Fibroblast of the conjunctiva (primary cell): Measurements from ENCODE around the gene CNOT4.
A peak's percentile ranks its signal among the peaks of the same experiment; 100 is the strongest.

Experiments
- DNase-seq: peaks from one replicate; pipeline ENCODE4 v3.0.0-alpha.2; 2010; ENCODE audit warnings: low read depth

The CNOT4 gene

DNA sequence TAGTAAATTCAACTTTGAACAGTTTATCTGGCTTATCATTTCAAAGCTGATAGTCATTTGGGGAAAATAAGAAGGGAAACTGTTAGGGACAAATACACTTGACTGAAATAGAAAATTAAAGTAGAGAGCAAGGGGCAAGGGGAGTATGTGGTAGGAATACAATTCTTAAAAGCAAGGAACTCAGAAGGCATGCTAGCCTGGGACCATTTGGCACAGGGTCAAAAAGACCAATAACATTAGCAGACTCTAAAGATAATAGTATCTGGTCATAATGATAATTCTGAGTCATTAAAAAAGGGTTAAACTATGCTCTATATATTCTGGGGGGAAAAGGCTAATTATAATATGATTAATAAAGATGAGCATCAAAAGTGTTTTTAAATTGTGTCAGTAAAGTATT, 112.2 kb downstream of the CNOT4 start:
- DNase-seq = no peak

DNA sequence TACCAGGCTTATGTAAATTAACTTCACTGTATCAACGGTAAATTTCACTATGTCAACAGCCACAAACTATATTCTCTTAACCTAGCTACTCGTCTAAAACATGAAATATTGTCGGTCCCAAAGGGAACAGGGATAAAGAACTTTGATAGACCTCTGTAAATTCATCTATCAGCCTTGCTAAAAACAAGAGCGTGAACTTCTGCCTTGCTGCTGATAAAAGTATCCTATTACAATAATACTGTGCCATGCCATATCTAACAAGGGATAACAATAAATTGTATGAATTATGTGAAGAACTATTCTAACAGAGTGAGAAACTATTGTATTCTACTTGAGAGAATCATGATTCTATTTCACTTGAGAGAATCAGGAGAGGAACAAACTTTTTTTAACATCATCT, 117.2 kb downstream of the CNOT4 start:
- DNase-seq = no peak

DNA sequence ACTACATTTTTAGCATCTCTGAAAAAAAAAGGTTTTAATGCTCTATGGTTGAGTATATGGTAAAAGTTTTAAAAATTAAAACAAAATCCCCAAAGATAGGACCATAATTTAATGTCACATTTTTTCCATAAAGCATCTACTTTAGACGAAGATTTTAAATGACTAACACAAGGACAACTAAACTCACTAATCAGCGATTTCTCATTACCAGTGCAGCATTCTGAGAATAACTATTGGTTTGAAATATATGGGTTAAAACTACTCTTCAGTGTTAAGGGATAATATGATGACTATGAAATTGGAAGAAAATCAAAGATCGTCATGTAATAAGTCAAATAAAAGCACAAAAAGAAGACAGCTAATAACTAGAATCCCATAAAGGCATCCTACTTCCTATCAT, 118.4 kb downstream of the CNOT4 start:
- DNase-seq = no peak

DNA sequence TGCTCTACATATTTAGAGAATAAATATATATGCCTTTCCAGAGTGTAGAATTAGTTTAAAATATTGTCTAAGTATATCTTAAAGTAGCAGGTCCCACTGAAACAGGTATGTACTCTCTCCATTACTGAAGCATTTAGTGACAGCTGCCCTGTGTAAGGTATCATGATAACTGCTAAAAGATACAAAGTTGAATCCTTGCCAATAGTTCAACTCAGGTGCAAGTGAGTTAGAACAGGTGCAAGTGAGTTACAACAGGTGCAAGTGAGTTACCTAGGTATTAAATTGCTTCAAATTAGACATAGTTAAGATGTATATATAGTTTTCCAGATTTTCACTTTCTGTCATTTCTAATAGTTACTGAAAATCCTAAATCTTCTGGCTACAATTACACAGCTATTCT, 119.1 kb downstream of the CNOT4 start:
- no peak for DNase-seq

DNA sequence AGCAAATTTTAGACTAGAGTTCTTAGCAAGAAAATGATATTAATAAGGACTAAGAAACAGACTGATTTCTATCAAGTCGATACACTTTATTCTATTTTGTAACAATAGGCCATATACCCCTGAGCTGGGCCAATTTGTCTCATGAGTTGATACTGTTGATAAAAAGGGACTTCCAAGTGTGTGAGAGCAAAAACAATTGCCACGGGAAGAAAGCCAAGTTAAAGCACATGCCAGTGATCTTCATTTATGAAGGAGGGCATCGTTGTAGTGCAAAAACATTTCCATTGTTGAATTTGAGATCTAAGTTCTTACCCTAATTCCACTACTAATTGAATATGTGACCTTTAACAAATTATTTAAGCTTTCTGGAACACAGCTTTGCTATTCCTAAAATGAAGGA, 119.9 kb downstream of the CNOT4 start:
- no peak for DNase-seq

DNA sequence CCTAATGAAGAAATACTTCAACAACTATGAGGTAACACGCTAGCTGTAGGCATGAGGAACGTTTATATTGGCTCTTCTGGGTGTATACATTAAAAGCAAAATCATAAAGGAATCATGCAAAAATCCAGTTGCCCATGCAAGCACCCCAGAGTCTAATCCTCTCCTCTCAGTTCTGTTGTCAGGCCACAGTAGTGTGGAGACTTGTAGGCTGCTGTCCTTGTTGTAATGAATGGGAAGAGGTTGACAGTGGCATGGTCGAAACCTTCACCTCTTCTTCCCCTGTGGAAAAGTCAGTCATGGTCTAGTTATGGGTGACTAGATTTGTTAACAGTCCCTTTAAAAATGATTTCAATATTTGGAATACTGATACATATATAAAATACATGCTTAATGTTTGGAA, 121.3 kb downstream of the CNOT4 start:
- DNase-seq = no peak

DNA sequence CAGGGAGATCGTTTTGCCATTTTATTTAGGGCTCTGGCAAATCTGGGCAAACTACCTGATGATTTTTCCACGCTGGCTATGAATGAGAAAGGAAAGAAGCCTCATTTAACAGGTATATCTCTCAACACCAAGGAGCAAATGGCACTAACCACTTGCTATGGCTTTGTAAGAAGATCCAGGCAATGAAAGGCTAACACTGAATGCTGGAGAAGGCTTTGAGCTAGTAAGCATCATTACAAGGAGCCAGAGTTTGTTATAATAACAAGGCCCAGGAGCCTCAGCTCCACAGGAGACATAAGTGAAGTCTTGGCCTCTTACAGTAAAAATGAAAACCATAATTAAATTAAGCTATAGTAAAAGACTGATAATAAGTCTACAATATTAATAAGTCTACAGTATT, 123.1 kb downstream of the CNOT4 start:
- no peak for DNase-seq

DNA sequence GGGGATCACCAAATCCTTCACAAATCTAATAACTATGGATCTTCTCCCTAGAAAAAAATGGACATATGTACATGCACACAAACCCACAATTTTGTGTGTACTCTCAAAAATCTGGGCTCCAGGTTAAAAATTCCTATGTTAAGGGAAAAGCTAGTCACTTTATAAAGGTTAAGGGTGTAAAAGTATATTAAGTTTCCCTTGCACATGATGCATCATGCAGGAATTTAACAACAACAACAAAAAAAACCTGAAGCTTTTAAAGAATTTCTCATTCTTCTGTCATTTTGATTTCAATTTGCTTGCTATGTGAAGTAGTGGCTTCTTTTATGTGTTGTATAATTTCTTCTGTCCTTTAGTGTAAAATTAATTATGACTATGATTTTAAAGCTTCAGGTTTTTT, 123.7 kb downstream of the CNOT4 start:
- DNase-seq = no peak

DNA sequence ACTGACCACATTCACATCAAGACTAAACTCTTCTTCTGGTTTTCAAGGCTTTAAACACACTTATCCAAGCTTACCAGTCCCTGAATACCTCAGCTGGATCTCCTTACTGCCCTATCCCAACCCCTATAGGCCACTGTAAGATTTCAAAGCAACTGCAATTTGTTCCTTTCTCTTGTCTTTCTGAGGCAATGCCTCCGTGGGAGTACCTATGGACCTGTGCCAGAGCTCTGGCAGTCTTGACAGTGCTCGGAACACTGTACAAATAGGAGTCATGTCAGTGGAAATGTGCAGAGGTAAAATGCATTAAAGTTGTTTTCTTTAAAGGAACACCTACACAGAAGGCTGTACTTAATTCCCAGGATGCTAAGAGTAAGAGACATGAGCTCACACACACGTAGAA, 124.7 kb downstream of the CNOT4 start:
- DNase-seq = peak; percentile 27

DNA sequence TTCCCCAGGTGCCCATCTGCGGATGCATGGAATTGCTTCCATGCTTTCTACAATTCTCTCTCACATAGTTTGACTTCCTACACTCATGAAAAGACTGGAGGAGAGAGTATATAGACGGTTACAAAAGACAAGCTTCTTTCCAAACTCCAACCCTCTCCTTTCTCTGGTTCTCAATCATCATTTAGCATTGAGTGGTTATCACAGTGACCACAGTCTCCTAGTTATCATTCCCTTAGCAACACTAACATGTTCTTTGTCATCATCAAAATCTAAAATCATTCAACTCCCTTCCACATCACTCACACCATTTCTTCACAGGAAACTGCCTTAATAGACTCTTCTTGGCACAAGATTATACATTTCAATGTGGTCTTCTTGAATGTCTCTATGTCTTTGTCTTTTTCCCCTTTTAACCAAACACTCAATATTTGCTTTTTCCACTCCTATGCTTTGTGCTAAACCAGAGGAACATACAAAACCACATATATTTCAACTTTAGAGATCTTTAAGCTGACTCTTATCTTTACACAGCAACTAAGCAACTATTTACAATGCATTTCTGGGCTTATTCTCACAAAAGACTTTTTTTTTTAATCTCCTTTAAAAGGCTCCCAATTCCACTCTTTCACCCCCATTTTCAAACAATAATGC, 126.3 kb downstream of the CNOT4 start:
- no peak for DNase-seq

DNA sequence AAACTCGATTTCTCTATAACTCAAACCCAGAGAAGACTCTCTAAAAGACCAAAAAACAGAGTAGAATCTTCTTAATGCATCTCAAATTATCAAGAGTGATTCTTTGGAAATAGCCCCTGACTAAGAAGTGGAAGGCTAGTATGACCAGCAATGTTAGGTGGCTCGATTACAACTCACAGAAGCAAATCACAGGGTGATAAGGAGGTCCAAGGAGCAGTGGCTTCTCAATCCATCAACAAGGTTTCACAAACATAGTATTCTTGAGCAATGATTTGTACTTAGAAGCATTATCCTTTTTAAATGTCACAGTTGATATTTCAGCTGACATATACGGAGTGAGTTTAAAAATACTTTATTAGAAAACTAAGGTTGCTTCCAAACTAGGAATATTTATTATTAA, 127.7 kb downstream of the CNOT4 start:
- no peak for DNase-seq

DNA sequence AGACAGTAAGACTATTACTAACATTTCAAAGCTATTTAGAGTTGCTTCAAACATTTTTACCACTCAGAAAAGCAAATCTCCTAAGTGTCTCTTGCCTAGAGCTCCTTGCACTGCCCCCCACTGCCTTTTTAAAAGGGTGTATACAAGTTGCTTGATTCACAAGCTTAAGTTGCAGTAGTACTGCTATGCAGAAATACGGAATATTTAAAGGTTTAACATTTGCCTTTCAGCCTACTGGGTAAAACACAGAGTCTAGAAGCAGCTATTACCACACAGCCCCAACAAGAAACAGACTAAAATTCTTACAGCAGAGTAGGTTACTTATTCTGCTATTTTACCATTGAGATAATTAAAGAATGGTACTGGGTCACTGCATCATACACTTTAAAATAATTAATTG, 128.5 kb downstream of the CNOT4 start:
- DNase-seq = no peak

DNA sequence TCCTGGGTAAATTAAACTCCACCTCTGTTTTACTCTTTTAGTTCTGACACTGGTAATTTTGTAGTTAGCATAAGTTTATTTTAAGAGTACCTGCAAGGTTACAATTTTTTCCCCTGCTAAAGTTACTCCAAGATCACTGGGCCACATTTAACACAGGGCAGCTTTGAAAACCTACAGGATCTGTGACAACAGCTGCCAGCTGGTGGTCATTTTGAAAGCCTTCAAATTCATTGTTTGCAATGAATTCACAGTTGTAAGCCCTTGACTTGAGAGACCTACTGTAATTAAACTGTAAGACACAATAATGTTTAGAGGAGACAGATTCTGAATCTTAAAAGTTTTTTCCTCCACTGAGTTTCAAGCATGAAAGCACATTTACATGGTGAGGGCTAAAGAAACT, 129.6 kb downstream of the CNOT4 start:
- no peak for DNase-seq

DNA sequence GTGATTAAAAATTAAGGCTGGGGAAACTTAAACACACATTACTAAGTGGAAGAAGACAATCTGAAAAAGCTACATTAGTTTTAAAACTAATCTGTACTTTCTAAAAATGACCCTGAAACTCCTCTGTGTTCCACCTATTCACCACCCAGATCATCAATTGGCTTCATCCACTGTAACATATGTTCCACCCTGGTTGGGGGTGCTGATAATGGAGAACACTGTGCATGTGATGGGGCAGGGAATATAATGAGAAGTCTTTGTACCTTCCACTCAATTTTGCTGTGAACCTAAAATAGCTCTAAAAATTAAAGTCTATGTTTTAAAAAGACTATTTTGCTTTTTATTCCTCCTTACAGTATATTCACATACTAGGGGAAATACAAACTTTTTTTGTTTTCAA, 132.7 kb downstream of the CNOT4 start:
- DNase-seq = no peak

DNA sequence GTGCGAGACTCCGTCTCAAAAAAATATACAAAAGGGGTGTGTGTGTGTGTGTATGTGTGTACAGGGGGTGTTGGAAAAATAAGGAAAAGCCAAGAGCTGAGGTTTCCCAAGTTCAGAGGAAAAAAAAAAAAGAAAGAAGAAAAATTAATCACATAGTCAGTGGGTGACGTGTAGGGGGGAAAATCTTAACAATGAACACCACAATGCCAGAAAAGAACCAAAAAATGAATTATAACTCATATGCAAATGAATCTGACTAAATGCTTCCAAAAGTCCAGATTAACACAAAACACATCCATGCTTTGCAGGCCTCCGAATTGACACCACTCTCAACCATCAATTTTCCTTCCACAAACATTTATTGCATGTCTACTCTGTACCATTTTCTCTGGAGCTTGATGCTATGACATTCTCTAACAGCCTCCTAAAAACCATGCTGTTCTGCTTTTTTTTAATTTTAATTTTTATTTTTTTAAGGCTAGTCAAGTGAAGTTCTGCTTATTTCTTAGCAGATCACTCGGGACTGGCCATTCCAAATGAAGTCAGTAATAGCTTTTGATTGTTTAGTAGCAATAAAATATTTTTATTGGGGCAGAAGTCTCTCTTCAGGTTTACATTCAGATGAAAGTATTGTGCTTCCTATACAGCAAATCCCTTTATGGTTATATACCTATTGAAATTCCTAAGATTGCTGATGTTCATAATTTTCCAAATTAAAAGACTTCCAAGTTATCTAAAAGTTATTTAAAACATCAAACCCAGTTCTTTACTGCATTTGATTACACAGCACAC, 133.8 kb downstream of the CNOT4 start:
- no peak for DNase-seq

DNA sequence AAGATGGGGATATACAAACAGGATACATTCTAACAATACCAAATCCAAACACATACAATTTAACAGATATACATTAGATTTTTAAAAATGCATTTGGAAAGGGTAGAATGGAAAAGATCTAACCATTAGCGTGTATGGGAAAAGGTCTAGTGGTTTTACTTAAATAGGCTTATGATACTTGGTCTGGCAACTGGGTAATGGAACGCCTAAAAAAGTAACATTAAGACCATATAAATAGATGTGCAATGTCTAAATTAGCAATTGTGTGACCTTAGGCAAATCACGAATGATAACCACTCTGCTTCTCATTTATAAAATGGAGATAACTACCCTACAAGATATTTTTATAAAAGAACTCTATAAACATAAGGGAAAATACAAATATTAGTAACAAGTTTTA, 135.2 kb downstream of the CNOT4 start:
- DNase-seq = no peak

DNA sequence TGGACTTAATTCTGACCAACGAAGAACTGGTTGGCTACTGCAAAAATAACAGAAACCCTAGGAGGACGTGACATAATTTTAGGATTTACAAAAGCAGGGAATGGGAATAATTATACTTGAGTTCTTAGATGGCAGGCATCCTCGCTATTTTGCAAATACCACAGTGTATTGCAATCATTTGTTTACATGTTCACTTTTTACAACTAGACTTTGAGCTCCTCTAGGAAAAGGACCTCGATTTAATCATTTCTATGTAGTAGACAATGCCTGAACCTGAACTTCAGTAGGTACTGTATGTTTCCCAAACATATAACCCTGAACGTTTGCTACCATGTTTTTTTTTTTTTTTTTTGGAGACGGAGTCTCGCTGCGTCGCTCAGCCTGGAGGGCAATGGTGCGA, 137.7 kb downstream of the CNOT4 start:
- DNase-seq = no peak

DNA sequence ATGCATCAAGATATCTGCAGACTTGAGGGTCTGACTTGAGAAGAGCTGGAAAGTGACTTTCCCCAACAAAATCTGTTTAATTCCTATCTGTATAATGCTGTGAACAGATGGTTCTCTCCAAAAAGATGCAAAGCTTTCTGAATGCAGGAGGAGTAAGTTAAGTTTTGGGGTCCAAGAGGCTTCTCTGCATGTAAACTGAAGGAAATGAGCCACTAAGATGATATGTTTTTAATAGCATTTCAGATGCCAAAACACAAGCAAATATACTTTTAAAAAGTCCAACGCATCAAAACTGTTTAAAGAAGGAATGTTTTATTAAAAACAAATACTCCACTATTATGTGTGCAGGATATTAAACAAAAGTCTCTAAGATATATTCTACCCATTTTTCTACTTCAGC, 139.2 kb downstream of the CNOT4 start:
- DNase-seq = no peak

DNA sequence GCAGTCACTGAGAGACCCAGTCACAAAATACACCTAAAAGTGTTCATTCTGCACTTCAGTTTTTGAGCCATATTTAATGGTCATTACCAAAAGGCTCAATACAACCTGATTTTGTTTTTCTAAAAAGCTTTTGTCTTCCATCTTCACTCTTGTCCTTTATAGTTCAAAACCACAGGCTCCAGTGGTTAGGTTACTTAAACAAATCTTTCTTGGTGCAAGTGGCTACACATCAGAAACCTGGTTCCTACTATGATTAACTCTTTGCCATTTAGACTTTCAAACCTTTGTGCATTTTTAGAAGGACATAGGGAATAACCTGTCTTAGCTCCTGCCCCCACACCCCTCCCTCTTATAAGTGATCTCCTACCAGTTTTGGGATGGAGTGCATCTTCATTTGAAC, 140.5 kb downstream of the CNOT4 start:
- DNase-seq = no peak

DNA sequence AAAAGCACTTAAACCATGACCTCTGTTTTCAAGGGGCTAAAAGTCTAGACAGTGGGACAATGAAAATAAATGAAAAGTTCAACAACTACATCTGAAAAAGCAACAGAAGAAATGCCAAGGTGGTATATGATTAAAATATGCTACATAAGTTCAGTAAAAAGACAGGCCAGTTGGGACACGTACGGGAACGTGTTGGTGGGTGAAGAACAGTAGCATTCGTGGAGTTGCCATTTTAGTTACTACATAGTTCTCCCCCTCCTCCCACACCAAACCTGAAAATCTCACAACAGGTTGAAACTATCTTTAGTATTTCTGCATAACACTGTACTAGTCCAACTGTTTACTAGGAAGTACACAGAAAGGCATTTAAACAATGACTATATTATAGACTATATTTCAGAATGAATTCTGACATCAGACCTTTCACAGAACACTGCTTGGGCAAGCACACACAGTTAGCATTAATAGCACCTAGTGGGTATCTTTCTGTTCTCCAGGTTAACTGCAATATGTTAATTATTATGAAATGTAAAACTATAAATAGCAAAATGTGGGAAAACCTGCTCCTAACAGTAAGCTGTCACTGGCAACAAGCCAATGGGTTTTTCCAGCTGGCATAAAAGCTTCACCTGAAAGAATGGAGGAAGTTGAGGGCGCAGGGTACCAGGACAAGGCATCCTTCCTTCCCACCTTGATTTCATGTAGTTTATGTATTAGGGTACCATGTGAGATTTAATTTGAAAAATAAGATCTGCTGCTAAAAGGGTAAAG, 141.3 kb downstream of the CNOT4 start:
- no peak for DNase-seq

DNA sequence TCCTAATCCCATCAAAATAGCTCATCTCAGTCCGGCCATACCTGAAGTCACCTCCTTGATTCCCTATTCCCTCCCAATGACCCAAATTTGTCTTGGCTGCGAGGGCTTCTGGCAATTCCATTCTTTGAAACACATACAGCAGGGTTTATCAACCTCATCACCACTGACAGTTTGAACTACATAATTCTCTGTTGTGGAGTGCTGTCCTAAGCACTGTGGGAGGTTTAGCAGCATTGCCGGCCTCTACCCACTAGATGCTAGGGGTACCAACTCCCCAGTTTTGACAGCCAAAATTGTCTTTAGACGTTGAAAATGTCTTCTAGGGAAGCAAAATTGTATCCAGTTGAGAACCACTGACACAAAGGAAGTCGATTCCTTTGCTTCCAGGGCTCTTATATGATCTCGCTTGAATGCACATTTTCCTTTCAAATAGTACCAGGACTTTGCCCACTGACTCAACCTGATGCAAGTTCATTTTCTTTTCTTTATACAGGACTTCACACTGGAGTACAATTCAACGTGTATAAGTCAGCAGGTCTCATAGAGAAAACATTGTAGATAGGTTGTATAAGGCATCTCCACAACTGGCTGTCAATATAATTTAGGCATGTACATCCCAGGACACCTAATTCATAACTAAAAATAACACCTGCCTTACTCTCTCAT, 142.9 kb downstream of the CNOT4 start:
- no peak for DNase-seq

DNA sequence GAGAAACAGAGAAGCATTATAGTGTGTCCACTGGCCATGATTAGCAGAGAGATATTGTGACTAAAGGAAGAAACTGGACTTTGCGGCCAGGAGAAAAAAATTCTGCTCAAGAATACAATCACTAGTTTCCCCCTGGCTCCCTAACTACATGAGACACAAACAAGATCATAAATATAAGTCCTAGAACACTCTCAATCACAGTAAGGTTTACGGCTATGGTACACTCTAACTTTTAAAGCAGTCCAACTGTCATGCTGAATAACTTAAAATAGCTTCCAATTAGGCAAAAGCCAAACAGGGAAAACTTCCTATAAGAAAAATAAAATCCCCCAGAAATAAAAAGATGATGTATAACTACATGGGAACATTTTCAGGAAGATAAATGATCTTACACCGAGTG, 144.2 kb downstream of the CNOT4 start:
- no peak for DNase-seq

DNA sequence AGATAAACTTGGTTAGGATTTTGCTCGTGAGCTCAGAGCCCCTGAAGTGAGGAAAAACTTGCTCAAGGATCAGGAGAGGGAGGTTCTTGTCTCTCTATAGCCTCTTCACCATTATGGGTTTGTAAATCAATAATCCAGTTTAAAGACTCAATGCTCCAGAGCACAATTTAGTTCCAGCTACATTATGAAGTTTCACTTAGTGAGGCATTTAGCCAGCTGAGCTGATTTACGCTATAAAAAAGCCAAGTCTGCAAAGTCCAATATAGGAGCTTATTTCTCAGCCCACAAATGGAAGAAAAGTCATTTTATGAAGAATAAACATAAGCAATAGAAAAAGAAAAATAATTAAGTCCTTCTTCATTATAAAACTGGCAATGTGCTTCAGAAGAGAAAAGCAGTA, 145.7 kb downstream of the CNOT4 start:
- DNase-seq = no peak
